Measurements from ENCODE around the gene ABCD1.
"Not testable (repeated sequence)": the region's sequence is repeated elsewhere in the genome, so short reads cannot be mapped to it uniquely, and the experiment has no call there.

ABCD1 gene

DNA sequence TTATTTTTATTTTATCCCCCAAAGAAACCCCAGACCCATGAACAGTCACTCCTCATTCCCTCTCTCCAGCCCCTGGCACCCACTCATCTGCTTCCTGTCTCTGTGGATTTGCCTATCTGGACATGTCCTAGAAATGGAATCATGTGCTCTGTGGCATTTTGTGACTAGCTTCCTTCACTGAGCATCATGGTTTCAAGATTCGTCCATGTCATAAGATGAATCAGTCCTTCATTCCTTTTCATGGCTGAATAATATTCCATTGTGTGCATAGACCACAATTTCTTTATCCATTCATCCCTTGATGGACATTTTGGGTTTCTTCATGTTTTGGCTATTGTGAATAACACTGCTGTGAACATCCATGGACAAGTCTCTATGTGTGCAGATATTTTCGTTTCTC lies 10.2 kb downstream of the ABCD1 start:
- no peak for DNase-seq (ENCODE audit: low spot score)

DNA sequence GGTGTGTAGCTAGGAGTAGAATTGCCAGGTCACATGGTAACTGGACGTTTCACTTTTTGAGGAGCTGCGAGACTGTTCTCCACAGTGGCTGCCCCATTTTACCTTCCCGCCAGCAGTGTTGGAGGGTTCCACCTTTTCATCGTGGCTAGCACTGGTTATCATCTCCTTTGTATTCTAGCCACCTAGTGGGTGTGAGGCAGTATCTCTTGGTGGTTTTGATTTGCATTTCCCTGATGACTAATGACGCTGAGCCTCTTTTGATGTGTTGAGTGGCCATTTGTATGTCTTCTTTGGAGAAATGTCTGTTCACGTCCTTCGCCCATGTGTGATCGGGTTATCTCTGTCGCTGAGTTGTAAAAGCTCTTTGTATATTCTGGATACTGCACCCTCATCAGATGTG lies 10.6 kb downstream of the ABCD1 start:
- no peak for DNase-seq (ENCODE audit: low spot score)

DNA sequence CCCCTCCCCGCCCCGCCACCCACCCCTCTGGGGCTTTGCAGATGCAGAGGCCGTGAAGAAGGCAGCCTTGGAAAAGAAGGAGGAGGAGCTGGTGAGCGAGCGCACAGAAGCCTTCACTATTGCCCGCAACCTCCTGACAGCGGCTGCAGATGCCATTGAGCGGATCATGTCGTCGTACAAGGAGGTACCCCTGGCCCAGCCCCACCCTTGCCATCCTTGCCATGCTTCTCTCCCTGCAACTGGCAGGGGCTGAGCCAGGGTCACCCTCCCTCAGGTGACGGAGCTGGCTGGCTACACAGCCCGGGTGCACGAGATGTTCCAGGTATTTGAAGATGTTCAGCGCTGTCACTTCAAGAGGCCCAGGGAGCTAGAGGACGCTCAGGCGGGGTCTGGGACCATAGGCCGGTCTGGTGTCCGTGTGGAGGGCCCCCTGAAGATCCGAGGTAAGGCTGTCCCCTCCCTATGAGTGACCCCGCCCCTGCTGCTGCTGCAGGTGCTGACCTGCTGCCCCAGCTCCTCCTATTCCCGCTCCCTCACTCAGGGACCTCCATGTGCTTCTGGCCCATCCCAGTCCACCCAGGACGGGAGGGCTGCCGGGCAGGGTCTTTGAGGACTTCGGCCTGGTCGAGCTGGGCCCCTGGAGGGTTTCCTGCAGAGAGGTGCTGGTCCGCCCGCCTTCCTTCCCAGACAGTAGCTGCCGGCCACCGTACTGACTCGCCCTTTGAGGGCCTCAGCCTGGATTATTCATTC lies 11.6 kb downstream of the ABCD1 start:
- DNase-seq (ENCODE audit: low spot score): no peak

DNA sequence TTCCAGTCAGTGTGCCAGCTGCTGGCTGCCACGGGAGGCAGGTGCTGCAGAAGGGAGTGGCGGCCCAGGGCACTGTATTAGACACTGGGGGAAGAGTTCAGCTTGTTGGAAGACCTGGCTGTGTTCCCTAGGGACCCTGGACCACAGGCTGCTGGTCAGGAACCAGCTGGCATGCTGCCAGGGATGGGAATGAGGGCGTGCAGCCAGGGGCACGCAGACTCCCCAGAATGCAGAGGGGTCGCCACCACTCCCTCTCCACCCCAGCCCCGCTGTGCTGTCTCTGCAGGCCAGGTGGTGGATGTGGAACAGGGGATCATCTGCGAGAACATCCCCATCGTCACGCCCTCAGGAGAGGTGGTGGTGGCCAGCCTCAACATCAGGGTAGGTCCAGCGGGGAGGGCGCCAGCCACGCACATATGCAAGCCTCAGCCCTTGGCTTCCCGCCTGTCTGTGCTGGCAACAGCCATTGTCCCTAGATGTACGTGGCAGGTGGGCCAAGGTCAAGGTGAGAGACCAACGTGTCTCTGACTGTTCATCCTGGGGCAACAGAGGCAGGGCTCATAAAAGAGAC lies 12.3 kb downstream of the ABCD1 start:
- no peak for DNase-seq (ENCODE audit: low spot score)

DNA sequence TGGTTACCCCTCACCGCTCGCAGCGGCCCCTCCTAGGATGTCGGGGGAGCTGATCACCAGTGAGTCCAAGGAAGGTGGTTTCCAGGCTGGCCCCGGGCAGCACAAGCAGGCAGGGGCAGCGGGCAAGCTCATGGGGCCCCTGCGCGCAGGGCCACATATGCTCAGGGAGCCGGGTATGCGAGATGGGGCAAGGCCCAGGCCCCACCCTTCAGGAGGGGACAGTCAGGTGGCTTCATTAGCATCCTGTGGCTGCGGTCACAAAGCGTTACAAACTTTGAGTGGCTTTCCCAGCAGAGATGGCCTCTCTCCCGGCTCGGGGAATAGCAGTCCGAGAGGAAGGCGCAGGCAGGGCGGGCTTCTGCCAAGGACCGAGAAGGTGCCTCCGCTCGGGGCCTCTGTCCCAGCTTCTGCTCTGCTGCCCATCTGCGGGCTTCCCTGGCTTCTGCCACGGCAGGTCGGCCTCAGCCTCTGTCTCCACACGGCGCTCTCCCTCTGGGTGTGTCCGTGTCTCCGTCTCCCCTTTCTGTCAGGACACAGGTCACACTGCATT lies 13.5 kb downstream of the ABCD1 start:
- DNase-seq (ENCODE audit: low spot score): no peak

DNA sequence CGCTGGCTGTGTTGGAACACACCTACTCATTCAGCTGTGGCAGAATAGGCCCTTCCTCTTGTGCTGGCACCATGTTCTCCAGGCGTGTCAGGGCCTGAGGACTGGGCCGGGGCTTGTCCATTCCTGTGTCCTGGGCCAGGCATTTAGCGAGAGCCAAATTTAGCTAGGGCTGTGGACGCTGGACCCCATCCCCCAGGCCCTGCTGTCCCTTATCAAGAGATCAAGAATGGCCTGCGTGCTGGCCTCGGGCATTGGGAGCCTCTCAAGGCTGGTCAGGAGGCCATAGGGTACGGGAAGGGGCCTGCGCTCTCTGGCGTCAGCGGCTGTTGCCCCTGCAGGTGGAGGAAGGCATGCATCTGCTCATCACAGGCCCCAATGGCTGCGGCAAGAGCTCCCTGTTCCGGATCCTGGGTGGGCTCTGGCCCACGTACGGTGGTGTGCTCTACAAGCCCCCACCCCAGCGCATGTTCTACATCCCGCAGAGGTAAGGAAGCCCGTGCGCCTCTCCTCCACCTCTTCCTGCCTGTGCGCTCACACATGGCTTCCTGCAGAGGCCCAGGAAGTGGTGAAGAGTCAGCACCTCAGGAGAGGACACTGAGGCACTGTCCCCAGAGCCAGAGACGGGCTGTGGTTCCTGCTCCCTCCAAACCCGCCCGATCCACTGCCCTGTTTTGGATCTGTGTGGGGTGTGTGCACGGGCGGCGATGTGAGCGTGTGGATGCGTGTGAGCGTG lies 15.3 kb downstream of the ABCD1 start:
- DNase-seq (ENCODE audit: low spot score): peak; percentile 51

DNA sequence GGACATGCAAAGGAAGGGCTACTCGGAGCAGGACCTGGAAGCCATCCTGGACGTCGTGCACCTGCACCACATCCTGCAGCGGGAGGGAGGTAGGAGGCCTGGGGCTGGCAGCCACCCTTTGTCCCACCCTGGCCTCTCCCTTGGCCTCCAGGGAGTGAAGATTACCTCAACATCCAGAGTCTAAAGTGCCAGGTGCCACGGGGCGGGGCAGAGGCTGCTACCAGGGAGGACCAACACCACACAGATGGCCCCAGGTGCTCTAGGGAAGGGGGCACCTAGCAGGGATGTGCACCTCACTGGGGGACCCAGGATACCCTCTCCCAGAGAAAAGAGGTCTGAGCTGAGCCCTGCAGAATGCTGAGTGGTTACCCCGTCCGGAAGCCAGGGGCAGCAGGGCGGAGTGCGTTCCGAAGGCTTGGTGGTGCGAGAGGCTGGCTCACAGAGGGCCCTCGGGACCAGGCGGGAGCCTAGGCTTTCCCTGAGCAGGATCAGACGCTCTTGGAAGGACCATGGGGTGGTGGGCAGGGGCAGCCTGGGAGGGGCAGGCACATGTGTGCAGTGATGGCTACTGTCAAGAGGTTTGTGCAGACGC lies 16.1 kb downstream of the ABCD1 start:
- no peak for DNase-seq (ENCODE audit: low spot score)

DNA sequence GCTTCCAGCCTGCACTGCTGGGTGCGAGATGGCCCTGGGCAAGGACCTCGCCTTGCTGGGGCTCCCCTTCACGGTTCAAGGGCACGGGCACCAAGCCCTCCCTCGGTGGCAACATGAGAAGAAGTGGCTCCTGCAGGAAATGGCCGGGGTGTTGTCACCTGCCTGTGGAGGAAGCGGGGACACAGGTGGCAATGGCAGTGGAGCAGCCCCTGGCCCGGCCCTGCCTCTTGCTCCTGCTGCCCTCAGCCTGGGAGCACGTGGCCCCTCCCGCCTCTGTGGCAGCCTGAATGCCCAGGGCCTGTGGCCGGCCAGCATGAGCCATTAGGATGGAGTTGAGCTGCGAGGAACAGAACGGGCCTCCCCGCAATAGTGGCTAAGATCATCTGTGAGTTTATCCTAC lies 16.8 kb downstream of the ABCD1 start:
- DNase-seq (ENCODE audit: low spot score): no peak

DNA sequence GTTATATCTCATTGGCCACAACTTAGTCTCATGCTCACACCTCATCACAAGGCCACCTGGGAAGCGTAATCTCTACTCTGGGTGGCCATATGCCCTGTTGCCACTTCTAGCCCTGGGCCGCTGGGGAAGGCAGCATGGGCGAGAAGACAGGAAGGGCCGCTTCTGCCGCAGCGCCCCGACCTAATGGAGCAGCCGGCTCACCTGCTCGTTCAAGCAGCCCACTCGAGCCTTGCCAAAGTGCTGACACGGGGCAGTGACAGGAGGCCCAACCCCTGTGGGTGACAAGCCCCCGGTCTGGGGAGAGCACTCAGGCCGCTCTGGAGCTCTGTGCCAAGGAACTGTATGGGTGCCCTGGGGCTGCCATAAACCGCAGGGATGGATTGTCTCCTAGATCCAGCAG lies 17.5 kb downstream of the ABCD1 start:
- not testable (repeated sequence) for DNase-seq (ENCODE audit: low spot score)

DNA sequence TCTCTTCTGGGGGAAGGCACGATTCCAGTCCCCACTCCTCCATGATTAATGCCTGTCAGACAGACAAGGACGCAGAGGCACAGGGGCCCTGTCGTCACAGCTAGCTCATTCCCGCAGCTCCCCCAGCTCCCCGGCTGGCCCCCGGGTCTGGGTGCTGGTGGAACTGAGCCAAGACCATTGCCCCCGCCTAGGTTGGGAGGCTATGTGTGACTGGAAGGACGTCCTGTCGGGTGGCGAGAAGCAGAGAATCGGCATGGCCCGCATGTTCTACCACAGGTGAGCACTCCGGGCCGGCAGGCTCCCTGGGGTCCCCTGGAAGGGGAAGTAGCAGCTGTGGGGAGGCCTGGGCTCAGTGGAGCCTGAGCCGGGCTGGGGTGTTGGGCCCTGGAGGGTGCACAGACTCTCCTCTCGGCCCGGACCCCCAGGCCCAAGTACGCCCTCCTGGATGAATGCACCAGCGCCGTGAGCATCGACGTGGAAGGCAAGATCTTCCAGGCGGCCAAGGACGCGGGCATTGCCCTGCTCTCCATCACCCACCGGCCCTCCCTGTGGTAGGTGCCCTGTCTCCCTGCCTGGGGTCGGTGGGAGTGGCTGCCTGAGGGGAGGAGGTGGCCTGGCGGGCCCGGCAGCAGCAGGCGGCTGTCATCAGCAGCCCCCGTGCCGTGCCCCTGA lies 18.3 kb downstream of the ABCD1 start:
- DNase-seq (ENCODE audit: low spot score): not testable (repeated sequence)

DNA sequence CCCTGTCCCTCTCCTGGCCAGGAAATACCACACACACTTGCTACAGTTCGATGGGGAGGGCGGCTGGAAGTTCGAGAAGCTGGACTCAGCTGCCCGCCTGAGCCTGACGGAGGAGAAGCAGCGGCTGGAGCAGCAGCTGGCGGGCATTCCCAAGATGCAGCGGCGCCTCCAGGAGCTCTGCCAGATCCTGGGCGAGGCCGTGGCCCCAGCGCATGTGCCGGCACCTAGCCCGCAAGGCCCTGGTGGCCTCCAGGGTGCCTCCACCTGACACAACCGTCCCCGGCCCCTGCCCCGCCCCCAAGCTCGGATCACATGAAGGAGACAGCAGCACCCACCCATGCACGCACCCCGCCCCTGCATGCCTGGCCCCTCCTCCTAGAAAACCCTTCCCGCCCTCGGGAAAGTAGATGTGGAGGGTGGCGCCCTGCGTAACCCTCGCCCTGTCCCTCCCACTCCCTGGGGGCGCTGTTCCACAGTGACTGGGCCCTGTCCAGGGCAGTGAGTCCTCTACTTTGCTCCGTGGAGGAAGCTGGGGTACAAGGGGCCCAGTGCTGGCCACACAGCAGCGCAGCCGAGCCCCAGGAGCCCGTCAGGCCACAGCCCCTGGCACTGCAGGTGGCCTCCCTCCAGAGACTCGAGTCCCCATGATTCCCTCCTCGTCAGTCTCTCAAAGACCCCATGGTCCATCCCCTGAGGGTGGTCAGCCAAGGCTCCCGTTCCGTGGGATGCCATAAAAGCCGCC lies 19.0 kb downstream of the ABCD1 start:
- not testable (repeated sequence) for DNase-seq (ENCODE audit: low spot score)

DNA sequence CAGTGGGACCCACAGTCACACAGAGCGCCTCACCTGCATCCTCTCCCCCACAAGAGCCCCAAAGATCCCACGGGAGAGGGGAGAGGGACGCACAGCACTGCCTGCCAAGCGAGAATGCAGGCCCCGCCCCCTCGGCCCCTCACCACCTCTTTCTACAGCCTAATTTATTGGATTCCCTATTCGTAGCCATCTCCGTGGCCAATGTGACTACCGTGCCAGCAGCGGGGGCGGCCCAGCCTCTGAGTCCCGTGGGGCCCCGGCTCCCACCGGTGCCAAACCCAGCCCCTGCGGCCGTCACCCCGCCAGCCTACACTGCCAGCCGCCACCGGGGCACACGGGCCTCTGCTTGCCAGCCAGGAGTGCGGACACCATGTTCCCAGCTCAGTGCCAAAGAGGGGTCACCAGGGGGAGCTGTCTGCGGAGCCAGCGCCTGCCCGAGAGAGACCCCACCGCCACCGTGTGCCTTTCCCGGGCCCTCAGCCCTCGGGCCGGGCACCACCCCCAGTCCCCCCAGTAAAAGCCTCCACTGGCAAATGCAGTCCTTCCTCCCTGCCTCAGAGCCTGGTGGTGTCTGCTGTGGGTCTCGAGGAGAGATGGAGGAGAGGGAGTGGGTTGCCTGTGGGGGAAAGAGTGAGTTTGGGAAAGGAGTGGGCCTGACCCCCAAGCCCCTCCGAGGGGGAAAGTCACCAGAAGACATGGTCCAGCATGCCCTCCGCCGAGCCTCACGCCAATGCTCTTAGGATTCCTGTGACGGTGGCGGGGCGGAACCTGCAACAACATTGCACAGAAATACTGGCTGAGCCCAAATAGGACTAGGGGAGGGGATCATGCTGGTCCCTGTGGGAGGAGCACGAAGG lies 19.8 kb downstream of the ABCD1 start:
- no peak for DNase-seq (ENCODE audit: low spot score)

DNA sequence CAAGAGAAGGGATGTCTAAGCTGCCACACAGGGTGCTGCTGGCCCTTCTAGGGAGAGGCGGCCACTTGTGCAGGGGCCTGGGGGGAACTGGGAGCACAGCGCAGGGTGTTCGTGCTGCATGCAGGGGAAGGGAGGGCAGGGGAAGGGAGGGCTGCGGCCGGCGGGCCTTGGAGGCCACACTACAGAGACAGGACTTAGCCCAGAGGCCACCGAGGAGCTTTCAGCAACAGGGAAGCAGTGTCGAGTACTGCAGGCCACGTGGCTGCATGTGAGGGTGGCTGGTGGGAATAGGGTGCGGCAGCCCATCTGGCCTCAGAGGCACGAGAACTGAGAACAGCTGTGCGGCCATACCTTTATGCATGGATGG lies 20.4 kb downstream of the ABCD1 start:
- DNase-seq (ENCODE audit: low spot score): not testable (repeated sequence)

DNA sequence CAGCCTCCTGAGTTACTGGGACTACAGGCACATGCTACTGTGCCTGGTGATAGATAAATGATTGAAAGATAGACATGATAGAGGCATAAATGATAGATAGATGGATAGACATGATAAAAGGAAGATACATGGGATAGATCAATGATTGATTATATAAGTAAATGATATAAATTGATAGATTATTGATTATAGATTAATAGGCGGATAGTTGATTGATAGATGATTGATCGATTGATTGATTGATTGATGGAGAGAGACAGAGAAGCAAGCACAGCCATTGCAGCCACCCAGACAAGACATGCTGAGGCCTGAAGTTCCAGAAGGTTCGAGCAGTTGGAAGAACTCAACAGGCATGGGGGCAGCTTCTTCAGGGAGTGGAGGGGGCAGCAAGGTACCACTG lies 21.7 kb downstream of the ABCD1 start:
- DNase-seq (ENCODE audit: low spot score): no peak

DNA sequence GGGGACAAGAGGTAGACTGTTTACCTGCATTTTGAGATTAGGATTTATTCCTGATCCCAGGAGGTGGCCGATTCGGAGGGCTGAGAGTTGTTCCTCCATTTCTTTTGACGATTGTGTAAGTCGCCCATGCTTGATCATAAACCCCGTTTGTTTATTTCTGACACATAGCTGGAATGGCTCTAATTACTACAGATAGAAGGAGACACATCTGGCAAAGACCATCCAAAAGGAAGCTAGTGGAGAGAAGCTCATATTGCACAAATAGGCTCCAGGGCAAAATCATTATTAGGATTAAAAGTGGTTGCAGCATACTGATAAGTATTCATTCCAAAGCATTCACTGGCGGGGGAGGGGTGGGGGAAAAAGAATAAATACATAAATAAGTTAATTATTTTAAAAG lies 22.3 kb downstream of the ABCD1 start:
- DNase-seq (ENCODE audit: low spot score): not testable (repeated sequence)

DNA sequence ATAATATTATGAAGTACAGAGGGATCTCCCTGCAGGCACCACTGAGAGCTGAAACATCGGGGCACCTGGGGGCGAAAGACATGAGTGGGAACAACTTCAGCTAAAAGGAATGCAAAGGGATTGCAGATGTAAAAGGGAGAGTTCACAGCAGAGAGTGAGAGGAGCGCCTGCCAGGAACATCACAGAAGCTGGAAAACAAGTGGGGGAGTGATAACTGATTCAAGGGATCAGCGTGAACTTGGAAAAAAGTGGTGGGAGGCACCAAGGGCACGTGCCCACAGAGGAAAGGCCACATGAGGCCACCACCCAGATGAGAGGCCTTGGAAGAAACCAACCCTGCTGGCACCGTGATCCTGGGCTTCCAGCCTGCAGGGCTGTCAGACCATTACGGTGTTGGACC lies 24.4 kb downstream of the ABCD1 start:
- not testable (repeated sequence) for DNase-seq (ENCODE audit: low spot score)

DNA sequence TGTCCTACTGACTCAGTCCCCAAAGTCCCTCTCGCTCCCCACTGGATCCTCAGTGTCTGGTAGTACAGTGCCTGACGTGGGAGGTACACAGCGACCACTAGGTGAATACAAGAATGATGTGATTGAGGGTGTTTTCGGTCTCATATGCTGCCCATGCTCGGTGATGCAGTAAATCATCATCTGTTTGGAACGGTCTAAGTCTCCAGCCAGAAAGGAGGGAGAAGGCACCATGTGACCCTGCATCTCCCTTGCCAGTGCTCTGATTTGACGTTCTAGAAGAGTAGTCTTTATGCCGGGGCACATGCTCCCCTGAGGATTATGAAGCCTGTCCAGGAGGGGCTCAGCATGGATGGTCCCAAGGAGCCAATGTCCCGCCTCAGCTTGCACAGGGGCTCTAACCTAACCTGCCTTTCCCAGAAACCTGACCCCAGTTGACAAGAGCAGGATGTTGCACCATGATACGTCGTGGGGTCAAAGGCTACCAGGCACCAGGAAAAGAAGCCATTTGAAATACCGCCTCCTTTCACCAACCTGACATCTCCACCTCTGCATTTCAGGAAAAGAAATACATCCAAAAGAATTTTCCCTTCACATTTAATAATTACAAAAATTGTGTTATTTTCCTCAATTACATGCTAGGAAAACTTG lies 25.6 kb downstream of the ABCD1 start:
- DNase-seq (ENCODE audit: low spot score): no peak

DNA sequence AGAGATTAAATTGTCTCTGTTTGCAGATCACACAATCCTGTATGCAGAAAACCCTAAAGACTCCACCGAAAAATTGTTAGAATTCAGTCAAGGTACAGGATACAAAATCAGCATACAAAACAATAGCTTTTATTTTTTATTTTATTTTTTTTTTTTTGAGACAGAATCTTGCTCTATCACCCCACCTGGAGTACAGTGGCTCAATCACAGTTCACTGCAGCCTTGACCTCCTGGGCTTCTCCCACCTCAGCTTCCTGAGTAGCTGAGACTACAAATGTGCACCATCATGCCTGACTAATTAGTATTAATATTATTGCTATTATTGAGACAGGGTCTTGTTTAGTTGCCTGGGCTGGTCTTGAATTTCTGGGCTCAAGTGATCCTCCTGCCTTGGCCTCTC lies 30.5 kb downstream of the ABCD1 start:
- DNase-seq (ENCODE audit: low spot score): no peak

DNA sequence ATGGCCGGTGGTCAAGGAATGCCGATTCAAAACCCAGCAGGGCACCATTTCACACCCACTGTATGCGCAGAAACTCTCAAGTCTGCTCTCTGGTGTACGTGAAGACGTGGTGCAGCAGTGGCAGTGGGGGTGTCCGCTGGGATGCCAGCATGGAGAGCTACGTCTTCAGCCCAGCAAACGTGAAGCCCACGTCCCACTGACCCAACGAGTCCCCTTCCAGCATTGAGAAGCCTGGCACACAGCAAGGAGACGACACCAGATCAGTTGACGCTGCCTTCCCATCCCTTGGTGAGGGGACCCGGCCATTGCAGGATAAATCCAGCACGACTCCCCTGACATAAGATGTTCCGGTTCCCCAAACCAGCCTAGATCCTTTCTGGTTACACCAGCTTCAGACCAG lies 37.2 kb downstream of the ABCD1 start:
- DNase-seq (ENCODE audit: low spot score): no peak

DNA sequence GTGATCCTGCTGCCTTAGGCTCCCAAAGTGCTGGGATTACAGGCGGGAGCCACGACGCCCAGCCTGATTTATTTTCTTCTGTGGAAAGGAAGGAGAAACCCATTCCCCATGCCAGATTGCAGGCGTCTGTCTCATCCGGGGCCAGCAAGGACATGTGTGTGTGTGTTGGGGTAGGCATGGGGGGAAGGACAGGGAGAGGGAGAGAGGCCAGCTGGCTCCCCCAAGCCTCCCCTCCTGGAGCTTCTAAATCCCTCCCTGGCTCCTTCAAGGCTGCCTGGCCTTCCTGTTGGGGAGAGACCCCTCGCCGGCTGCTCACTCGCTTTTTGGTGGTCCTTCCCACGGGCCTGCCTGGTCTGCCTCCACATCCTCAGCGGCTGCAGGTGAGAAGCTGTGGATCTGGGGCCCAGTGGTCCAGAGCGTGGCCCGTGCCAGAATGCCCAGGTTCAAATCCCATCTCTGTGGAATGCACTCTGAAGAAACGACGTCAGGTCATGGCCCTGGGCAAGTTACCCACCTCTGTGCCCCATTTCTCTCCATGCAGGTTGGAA lies 38.0 kb downstream of the ABCD1 start:
- DNase-seq (ENCODE audit: low spot score): no peak
